HG03442 (cell line): ENCODE measurements around the gene NCOA3.
"Not testable (repeated sequence)": the region's sequence is repeated elsewhere in the genome, so short reads cannot be mapped to it uniquely, and the experiment has no call there.

Source experiments
- ATAC-seq: cut with Tn5 transposase; IDR thresholded peaks from one replicate; pipeline ENCODE4 v1.9.1; 2021; ENCODE audit warnings: mild to moderate bottlenecking, moderate library complexity; ENCODE audit not compliant: unreplicated experiment

The NCOA3 gene

GRCh38 chr20:47594157-47594556 is 92.5 kb downstream of the NCOA3 start:
- ATAC-seq, result no peak

DNA sequence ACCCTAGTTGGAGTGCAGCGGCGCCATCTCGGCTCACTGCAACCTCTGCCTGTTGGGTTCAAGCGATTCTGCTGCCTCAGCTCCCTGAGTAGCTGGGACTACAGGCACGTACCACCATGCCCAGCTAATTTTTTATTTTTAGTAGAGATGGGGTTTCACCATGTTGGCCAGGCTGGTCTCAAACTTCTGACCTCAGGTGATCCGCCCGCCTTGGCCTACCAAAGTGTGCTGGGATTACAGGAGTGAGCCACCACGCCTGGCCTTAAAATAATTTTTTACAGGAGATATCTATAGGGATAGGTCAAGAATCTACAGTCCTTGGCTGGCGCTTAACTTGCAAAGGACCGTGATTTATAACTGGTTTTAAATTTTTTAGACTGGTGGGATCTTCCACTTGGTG is 93.5 kb downstream of the NCOA3 start:
- ATAC-seq, result not testable (repeated sequence)

DNA sequence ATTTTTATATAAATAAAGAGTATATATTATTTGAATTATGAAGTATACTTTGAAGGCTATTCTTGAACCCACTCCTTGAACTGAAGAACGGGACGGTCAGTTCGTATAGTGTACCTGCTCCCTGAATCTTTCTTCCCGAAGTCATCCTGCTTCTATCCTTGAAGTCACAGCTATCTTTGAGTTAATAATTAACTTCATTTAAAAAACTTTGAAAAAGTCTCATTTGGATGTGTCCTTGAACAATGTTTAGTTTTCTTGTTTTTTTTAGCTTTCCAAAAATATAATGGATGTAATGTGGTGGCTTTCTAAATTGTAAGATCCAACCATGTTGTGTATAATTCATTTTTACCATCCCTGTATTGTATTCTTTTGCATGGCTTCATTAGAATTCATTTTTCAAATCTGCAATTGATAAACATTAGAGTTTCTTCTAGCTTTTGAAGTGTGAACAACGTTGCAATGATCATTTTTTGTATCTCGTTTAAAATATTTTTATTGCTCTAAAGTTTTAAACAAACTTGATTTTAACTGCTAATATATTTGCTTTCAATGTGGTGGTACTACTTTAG is 94.4 kb downstream of the NCOA3 start:
- ATAC-seq, result no peak

GRCh38 chr20:47597090-47597489 is 95.4 kb downstream of the NCOA3 start:
- ATAC-seq, result no peak

DNA sequence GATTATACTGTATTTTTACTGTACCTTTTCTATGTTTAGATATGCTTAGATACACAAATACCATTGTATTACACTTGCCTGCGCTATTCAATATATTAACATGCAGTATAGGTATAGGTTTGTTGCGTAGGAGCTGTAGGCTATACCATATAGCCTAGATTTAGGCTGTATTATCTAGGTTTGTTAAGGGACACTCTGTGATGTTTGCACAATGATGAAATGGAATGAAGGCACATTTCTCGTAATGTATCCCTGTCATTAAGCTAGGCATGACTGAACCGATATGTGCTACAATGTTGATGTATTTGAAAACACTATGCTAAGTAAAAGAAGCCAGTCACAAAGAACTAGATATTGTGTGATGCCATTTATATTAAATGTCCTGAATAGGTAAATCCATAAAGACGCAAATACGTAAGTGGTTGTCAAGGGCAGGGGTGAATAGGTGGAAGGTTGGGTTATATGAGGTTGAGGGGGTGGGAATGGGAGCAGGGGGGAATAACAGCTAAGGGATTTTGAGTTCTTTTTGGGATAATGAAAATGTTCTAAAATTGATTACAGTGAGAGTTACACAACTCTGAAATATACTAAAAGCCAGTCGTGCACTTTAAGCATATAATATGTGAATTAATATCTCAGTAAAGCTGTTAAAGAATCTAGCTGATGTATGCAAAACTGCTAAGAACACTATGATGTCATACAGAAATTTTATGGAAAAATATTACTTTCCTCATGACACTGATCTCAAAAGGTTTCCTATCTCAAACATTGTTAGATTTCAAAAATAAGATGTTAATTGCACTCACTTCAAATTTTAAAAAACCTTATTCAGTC is 97.4 kb downstream of the NCOA3 start:
- ATAC-seq, result no peak

DNA sequence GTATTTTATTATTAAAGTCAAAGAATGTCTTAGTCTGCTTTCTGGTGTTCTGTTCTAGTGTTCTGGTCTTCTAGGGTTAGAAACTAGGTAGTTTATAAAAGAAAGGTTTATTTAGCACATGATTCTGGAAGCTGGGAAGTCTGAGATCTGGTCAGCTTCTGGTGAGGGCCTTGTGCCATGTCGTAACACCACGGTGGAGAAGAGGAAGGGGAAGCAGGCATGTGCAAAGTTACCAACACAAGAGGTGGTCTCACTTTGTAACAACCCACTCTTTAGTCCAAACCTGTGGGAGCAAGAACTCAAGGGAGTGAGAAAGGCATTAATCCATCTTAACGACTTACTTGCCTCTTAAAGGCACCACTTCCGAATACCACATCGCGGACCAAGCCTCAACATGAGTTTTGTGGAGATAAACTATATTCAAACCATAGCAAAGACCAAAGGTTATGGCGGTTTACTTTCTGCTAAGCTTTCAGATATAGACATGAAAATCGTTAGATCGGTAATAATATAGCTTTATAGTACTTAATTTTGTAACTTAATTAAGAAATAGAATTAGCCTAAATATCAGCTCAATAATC is 99.4 kb downstream of the NCOA3 start:
- no peak for ATAC-seq

GRCh38 chr20:47603260-47603659 is 101.6 kb downstream of the NCOA3 start:
- ATAC-seq, result no peak

DNA sequence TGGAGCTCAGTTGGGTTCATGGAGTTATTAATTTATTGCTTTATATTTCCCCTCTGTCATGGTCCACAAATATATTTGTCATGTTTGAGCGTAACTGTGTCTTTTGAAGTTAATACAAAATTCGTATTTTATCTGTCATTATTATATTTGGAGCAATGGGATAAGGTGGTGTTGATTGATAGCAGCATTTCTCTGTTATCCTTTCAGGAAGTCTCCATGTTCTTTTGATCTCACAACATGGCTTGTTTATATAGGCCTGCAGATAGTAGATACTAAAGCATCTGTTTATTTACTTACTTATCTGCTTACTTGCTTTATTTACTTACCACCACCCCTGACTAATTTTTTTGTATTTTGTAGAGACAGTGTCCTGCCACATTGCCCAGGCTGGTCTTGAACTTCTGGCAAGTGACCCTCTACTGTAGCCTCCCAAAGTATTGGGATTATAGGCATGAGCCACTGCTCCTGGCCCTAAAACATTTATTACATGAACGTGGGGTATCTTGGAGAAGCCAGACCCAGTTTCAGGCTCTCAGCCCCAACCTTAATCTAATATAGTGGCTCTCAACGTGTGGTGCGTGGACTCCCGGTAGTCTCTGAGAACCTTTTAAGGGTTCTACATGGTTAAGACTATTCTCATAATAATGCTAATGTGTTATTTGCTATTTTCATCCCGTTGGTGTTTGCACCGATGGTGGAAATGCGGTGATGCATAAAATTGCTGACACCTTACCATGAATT is 104.2 kb downstream of the NCOA3 start:
- ATAC-seq, result no peak

- ATAC-seq, result no peak
These were observed 104.8 kb downstream of the NCOA3 start for GRCh38 chr20:47606414-47606982.

- no peak for ATAC-seq
These were observed 105.4 kb downstream of the NCOA3 start for GRCh38 chr20:47606983-47607613.

DNA sequence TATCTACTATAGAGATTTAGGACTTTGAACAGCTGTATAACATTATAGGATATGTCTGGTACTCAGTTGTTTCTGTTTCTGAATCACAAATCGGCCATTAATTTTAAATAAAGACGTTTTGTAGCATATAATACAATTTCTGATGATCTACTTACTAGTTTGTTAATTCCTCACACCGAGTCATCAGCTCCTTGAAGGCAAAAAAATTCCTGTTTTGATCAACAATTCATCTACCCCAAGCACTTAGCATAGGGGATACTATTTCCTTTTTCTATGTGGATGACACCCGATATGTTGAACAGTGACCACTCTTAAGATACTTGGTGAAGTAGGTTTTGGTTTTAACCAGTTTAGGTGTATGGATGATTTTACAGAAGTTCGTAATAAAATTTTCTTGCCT is 107.3 kb downstream of the NCOA3 start:
- ATAC-seq, result no peak

- ATAC-seq, result no peak
These were observed 108.7 kb downstream of the NCOA3 start for GRCh38 chr20:47610247-47610944.

- no peak for ATAC-seq
These were observed 109.2 kb downstream of the NCOA3 start for GRCh38 chr20:47610945-47611250.

GRCh38 chr20:47611785-47612184 is 110.1 kb downstream of the NCOA3 start:
- ATAC-seq, result no peak

DNA sequence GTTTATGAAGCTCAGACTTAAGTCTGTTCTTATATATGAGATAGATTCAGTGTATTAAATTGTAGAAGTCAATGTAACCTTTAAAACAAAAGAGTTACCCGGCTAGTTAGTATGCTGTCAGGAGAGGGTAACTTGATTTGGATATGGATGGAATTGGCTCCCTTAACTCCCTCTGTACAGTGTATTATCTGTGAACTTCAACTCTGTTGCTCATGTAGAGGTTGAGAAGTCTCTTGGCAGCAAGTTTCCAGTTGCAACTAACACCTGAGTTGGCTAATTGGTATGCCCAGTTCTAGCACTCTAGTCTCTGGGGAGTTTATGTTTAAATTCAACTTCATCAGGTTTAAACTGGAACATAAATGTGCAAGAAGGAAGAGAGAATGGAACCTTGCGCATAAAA is 111.0 kb downstream of the NCOA3 start:
- ATAC-seq, result no peak

- ATAC-seq, result no peak
These were observed 113.1 kb downstream of the NCOA3 start for GRCh38 chr20:47614703-47615309.

- ATAC-seq, result no peak
These were observed 116.8 kb downstream of the NCOA3 start for GRCh38 chr20:47618479-47618878.

DNA sequence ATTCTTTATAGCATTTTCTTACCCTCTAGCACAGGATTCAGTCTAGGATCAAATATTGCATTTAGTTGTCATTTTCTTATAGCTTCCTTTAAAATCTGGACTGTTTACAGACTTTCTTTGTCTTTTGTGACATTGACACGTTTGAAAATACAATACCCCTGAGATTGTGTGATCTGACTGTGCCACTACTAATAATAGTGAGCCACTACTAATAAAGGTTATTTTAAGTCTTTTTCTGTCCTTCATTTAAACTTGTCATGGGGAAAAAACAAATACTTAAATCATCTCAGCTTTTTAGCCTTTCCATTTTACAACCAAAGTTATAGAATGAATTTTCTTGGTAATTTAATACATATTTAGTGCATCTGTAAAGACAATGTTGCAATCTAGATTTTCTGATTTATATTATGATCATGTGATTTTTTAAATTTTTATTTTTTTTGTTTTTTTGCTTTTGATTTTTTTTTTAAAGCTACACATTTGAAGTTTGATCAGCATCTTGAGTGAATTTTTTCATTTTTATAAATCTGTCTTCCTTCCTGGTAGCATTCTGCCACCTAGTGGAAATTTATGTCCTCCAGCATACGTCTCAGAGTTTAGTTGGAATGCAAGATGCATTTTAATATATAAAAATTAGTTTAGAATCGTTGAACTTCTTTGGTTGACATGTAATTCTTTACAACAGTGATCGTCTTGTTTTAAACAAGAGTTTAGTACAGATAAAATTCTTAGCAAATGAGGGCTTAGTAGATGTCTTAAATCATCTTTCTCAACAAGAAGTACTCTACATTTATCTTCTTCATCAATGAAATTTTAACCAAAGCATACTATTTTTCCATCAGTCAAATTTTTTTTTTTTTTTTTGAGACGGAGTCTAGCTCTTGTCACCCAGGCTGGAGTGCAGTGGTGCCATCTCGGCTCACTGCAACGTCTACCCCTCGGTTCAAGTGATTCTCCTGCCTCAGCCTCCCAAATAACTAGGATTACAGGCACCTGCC is 119.4 kb downstream of the NCOA3 start:
- no peak for ATAC-seq
